GM12878 (cell line): Measurements from ENCODE around the gene DLG2.

Experiments used
- JUND ChIP-seq: IDR thresholded peaks from 2 replicates; pipeline ENCODE4 v1.6.1; 2012; ENCODE audit warnings: low read depth, mild to moderate bottlenecking, low read length, improper control_type of control experiment, moderate library complexity
- POLR2A ChIP-seq: IDR thresholded peaks from 2 replicates; pipeline ENCODE4 v1.6.1; 2011; ENCODE audit warnings: low read depth, mild to moderate bottlenecking, low read length
- RCOR1 ChIP-seq: conservative IDR thresholded peaks from 2 replicates; pipeline ENCODE4 v1.6.1; 2012; ENCODE audit warnings: low read depth, low read length, improper control_type of control experiment
- SKIL ChIP-seq: fragments of 450-650 bp; IDR thresholded peaks from 2 replicates; pipeline ENCODE4 v1.6.1; 2017; ENCODE audit warnings: mild to moderate bottlenecking, low read depth, inconsistent platforms; ENCODE audit not compliant: poor library complexity, severe bottlenecking
- YY1 ChIP-seq: IDR thresholded peaks from 2 replicates; pipeline ENCODE4 v1.6.1; 2011; ENCODE audit warnings: low read depth, mild to moderate bottlenecking, low read length
- ZBTB33 ChIP-seq: fragments of 450-650 bp; IDR thresholded peaks from 2 replicates; pipeline ENCODE4 v1.6.1; 2017; ENCODE audit warnings: mild to moderate bottlenecking
- ZNF687 ChIP-seq: fragments of 450-650 bp; IDR thresholded peaks from 2 replicates; pipeline ENCODE4 v1.6.1; 2017; ENCODE audit warnings: mild to moderate bottlenecking, moderate library complexity

- TF ChIP-seq POLR2A (no peak), JUND (no peak), YY1 (no peak), RCOR1 (no peak), SKIL (no peak), ZNF687 (no peak), ZBTB33 (no peak)
Observed at GRCh38 chr11:84532364-84532763, 1094.8 kb downstream of the DLG2 start.
